Fibroblast of the aortic adventitia (primary cell): ENCODE data around the gene POLR1G. TPM values are rescaled to one million over a fixed set of nuclear protein-coding genes. Genes with fewer than 3 reads are reported as not detected.
A peak's percentile ranks its signal among the peaks of the same experiment; 100 is the strongest.

Experiments used
- DNase-seq: peaks from one replicate; pipeline ENCODE4 v3.0.0-alpha.2; 2010; ENCODE audit warnings: low read depth
- H3K4me3 ChIP-seq: 2 replicates; pipeline ENCODE4 v1.5.1; 2011; ENCODE audit warnings: low read depth, mild to moderate bottlenecking, control low read depth, low read length, moderate library complexity
- total RNA-seq: library from RNA; depleted of rRNA; stranded (reverse); fragments of >200 nt; gene quantifications from 2 replicates; pipeline ENCODE4 v1.2.3, GENCODE V29; 2012; ENCODE audit warnings: low replicate concordance
- TF ChIP-seq, protein P1 (sequence below): IDR thresholded peaks from 2 replicates; pipeline ENCODE4 v1.5.1; 2011; ENCODE audit warnings: mild to moderate bottlenecking, low read length, control low read depth, inconsistent platforms; ENCODE audit not compliant: insufficient read depth

POLR1G gene
- total RNA-seq, 1 donor: 5.7 TPM

DNA sequence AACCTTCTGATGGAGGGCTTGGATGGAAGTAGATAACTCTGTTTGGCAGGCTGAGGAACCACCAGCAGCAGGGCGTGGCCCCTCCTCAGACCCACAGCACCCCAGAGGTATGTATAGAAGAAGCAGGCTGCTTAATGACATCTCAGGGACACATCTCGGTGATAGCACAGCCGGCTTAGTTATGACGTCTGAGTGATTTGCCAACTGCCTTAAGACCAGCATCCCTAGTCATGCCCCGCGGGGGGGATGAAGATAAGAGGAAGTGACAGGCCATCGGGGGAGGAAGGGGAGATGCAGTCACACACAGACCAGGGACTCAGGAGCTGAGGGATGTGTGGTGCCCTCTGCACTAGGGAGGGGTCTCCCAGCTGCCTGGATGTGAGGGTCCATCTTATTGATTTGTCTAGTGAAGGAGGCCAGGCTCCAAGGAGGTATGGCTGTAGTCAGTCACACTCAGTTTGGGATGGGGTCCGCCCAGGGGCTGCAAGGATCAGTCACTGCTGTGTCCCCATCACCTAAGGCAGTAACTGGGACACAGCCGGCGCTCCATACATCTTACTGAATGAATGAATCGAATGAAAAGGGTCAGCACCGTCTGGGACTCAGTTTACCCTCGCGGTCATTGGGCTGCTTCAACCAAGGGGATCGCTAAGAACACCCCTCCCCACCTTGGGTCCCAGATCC is 36.5 kb downstream of the POLR1G start:
- H3K4me3 ChIP-seq: peak overlapping the region; percentile 59
- DNase-seq: peak; percentile 27
- TF ChIP-seq, protein P1, sequence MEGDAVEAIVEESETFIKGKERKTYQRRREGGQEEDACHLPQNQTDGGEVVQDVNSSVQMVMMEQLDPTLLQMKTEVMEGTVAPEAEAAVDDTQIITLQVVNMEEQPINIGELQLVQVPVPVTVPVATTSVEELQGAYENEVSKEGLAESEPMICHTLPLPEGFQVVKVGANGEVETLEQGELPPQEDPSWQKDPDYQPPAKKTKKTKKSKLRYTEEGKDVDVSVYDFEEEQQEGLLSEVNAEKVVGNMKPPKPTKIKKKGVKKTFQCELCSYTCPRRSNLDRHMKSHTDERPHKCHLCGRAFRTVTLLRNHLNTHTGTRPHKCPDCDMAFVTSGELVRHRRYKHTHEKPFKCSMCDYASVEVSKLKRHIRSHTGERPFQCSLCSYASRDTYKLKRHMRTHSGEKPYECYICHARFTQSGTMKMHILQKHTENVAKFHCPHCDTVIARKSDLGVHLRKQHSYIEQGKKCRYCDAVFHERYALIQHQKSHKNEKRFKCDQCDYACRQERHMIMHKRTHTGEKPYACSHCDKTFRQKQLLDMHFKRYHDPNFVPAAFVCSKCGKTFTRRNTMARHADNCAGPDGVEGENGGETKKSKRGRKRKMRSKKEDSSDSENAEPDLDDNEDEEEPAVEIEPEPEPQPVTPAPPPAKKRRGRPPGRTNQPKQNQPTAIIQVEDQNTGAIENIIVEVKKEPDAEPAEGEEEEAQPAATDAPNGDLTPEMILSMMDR: no peak

DNA sequence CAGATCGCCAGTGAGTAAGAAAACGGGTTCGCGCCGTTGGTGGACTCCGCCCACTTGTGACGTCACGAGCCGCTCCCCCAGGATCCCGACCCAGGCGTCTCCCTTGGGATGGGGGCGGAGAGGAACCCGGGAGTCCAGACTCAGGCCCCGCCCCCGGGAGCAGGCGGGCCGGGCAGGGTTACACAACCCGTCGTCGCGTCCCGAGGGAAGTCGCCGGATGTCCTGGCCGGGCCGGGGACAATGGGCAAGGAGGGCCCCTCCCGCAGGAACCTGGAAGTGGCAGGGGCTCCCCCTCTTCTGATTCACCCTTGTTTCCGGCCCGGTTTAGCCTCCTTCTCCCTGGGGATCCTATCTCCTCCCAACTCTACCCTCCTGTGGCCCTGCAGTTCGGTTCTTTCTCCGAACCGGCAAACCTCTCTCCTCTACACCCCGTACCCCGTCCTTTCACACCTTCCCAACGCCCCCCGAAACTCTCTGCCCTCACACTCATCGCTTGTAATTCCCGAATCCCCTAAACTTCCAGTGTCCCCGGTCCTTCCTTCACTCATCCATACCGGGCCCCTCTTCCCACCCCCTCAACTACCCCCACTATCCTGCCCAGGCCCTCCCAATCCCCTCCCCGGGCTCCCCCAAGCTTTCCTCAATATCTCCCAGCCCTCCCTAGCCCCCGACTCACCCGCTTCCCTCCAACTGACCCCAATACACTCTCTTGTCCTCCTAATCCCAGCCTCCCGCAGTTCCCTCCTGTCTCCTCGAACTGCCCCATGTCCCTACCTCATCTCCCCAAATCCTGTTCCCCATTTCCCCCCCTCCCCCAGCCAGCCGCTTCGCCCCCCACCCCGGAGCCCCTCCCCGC is 37.2 kb downstream of the POLR1G start:
- peak overlapping the region; percentile 59 for H3K4me3 ChIP-seq
- TF ChIP-seq, protein P1: no peak
- DNase-seq: peak; percentile 81

DNA sequence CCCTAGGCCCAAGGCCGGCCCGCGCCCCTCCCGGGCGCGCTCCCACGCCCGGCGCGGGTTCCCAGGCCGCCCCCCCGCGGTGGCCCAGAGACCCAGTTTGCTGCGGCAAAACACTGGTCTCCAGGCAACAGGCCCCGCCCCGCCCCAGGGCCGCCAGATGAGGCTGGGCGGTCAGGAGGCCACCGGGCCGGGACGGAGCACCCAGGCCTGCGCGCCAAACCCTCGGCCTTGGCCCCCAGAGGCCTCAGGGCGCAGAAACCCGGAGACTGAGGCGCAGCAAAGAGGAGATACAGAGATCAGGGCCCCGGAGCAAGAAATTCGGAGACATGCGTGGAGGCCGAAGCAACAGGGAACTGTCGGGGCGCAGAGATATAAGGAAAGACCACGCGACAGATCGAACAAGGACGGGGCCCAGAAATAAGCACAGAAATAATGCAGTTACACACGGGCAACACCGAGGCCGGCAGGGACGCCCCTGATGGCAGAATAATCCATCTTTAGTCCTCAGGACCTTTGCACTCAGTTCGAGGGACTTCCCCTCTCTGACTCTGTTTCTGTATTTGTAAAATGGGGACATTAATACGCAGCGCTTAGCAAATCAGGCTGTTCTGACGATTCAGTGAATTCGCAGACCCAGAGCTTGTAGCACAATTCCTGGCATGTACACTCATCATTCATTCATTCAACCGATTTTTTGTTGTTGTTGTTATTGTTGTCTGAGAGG is 38.0 kb downstream of the POLR1G start:
- H3K4me3 ChIP-seq: peak overlapping the region; percentile 31
- DNase-seq: peak; percentile 64
- TF ChIP-seq, protein P1: no peak

DNA sequence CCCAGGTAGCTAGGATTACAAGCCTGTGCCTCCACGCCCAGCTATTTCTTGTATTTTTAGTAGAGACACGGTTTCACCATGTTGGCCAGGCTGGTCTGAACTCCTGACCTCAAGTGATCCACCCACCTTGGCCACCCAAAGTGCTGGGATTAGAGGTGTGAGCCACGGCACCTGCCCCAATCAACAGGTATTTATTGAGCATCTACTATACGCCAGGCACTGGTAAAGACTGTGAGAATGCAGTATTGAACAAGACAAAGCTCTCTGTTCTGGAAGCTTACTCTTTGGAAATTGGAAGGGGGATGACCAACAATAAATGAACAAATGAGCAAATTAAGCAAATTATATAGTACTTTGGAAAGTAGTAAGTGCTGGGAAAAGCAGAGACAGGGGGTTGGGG is 38.7 kb downstream of the POLR1G start:
- DNase-seq: no peak
- TF ChIP-seq, protein P1: no peak
- no peak overlapping the region for H3K4me3 ChIP-seq

DNA sequence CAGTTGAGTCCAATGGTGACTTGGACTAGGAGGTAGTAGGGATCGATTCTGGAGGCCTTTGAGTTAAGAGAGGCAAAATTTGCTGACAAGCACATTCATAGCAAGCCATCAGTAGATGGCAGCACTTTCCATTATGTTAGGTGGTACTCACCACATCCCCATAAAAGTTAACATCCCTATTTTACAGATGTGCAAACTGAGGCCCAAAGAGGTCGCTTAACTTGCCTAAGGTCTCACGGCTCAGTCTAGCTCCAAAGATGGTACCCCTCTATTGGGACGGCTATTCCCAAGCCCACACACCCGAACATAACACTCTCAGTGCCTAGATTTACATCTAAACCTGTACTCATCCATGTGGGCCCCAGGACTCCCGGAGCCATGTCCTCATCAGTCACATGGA is 39.9 kb downstream of the POLR1G start:
- TF ChIP-seq, protein P1: peak; percentile 23
- peak; percentile 56 for DNase-seq
- no peak overlapping the region for H3K4me3 ChIP-seq

DNA sequence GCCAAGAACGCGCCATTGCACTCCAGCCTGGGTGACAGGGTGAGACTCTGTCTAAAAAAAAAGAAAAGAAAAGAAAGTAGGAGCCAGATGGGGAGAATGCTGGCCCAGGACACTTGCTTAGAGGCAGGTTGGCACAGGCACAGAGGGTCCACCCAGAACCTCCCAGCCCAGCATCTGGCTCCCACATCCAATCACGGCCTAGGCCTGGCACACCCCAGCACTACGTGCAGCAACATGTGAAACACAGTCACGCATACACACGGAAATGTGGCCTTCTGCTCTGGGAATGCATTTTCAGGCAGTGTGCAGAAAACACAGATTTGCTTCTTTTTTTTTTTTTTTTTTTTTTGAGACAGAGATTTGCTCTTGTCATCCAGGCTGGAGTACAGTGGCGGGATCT is 40.5 kb downstream of the POLR1G start:
- TF ChIP-seq, protein P1: no peak
- H3K4me3 ChIP-seq: no peak overlapping the region
- peak; percentile 83 for DNase-seq
